ENCODE data around the gene RAB41. TPM values are rescaled to one million over a fixed set of nuclear protein-coding genes. Genes with fewer than 3 reads are reported as not detected.

Gene RAB41
- total RNA-seq, 4 donors from 2014 or later: not detected

DNA sequence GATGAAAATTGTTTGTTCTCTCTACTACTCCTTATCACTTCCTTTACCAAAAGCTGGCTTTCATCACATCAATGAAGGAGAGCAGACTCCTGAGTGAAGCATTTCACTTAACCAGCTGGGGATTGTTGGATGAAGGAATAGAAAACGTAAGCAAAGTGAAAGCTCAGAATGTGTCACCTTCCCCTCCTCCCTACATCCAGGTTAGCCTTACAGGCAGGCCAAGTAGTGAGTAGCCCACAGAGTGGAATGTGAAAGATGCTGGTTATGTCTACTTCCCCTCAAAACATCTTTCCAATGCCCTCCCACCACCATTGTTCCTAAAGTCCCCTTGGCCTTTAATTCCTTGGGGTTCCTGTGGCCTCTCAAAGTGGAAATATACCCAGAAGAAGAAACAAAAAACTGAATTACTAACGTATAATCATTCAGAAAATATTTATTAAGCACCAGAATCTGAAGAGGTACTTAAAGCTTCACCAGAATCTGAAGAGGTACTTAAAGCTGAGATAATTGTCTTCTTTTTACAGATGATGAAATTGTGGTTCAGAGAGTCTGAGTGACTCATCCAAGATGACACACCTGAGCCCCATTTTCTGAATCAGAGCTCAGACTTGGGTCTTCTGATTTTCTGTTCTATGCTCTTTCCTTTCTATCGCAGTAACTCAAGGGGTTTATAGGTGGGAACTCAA is 28.5 kb upstream of the RAB41 start:
- ATAC-seq (ENCODE audit: low FRiP score): no peak
- TF ChIP-seq CTCF (IDR thresholded peaks at IDR 0.05): no peak
- no peak for DNase-seq (ENCODE audit: low spot score)

GRCh38 chrX:70254063-70254400 is 27.9 kb upstream of the RAB41 start:
- ATAC-seq (ENCODE audit: low FRiP score) (no peak), DNase-seq (ENCODE audit: low spot score) (no peak)
- no peak for TF ChIP-seq CTCF (IDR thresholded peaks at IDR 0.05)

GRCh38 chrX:70254909-70255308 is 27.1 kb upstream of the RAB41 start:
- no peak for TF ChIP-seq CTCF (IDR thresholded peaks at IDR 0.05)
- DNase-seq (ENCODE audit: low spot score) (no peak), ATAC-seq (ENCODE audit: low FRiP score) (no peak)

GRCh38 chrX:70255452-70255851 is 26.5 kb upstream of the RAB41 start:
- DNase-seq (ENCODE audit: low spot score) (no peak), ATAC-seq (ENCODE audit: low FRiP score) (no peak)
- no peak for TF ChIP-seq CTCF (IDR thresholded peaks at IDR 0.05)

DNA sequence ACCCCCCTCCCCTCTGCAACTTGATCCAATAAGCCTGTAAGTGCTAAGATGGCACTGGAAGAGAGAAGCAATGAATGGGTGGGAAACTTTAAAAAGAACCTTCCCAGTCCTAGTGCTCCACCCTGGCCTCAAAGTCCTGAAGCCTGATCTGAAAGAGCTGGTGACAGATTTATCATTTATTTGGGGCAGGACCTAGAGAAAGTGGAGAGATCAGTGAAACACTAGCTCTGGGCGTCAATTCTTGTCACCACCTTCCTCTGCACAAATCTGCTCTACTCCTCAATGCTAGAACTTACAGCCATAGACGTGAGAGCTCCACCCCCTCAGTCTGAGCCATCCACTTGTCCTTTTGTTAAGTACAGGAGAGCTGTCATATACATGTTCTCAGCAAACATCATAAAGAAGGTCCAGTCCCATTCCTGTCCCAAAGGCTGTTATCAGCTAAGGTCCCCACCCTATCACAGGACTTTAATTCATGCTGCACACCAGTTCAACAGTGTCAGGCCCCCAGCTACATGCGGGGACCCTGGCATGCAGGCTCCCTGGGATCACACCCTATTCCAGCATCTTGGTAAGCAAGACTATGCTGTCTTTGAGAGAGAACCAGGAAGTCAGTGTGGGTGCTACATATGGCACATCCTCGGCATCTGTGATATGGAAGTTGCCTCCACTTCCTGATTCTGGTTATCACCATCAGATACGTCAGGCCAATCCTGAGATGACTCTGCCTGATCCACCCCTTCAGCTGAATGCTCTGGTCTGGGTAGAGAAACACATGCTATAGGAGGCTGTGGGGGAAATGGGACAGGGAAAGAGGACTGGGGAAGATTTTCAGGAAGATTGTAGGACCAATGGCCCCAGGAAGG is 24.3 kb upstream of the RAB41 start:
- ATAC-seq (ENCODE audit: low FRiP score) (no peak), DNase-seq (ENCODE audit: low spot score) (no peak)
- TF ChIP-seq CTCF (IDR thresholded peaks at IDR 0.05): no peak

GRCh38 chrX:70260104-70260503 is 21.9 kb upstream of the RAB41 start, which contains the start of gene P2RY4:
Gene P2RY4, minus strand, starts transcription at chrX:70260204. Its CDS starts 580 bp downstream, at chrX:70259624.
- TF ChIP-seq CTCF (IDR thresholded peaks at IDR 0.05): no peak
- ATAC-seq (ENCODE audit: low FRiP score): no peak
- DNase-seq (ENCODE audit: low spot score): no peak
